Stimulated activated CD4-positive, alpha-beta T cell treated with anti-CD3 and anti-CD28 coated beads, Interleukin-2, amount 100 ng/mL, for 48 hours (primary cell): ENCODE data around the gene MINPP1.

Experiments
- DNase-seq, 2 donors: peaks; one replicate each; pipeline ENCODE4 v3.0.0-alpha.2; 2020

The MINPP1 gene

GRCh38 chr10:87523731-87524130 is 19.0 kb downstream of the MINPP1 start:
- DNase-seq, result no peak

GRCh38 chr10:87524296-87524695 is 19.6 kb downstream of the MINPP1 start:
- DNase-seq, result no peak

DNA sequence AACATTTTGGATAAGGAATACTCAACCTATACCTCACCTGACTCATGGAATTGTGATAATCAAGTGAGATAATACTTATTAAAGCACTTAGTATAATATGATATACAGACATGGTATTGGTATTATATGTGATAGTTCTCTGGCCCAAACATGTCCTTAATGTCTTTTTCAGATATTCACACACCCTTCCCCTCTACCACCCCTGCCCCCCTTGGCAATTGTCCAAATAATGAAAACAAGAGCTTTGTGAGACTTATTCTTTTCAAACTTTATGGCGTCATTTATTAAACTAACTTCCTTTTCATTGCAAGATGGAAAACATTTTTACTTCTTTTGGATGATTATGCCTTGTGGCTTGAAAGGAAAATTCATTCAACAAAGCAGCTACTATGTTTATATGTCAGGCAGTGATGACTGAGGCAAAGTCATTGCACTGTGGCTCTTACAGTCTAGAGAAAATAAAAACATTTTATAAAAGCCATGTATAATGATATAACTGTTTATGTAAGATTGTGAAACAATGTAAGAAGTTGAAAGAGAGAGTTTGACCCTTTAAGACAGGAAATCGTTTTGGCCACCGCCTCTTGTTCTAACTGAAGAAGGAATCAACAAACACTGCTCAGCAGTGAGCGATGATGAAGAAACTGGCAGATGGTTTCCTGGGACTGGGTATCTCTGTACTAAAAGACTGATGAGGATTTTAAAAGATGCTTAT is 27.4 kb downstream of the MINPP1 start:
- DNase-seq, result no peak

DNA sequence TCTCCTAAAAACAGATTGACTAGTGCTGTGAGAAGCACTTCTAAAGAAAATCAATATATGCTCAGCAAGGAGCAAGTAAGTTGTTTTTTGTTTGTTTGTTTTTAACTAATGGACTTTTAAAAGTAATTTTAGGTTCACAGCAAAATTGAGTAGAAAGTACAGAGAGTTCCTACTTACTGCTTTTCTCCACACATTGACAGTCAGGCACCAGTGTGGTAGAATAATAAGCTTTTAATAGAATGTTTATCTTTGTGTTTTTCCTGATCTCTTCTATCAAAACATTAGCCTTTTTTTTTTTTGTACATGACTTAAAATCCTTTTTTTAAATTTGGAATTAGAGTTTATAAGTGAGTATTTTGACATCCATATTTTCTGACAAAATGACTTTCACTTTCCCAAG is 28.0 kb downstream of the MINPP1 start:
- no peak for DNase-seq

DNA sequence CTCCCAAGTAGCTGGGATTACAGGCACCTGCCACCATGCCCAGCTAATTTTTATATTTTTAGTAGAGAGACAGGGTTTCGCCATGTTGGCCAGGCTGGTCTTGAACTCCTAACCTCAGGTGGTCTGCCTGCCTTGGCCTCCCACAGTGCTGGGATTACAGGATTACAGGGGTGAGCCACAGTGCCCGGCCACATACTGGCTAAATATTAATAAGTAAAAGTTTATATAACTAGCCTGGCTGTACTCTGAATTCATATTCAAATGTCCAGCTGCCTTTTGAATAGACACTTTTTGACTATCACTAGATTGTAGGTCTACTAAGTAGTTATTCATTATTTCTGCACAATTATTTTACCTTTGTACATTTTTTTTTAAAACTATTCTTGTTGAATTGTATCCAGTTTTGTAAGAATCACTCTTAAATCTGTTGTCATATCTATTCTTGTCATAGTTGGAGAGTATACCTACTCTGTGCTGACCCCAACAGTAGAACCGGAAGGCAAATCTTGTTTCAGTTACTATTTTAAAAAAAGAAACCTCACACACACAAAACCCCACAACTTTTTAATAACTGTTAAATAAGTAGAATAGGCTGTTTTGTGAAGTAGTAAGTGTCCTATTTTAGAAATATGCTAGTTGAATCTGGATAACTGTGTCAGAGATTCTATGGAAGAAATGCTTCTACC is 29.6 kb downstream of the MINPP1 start:
- DNase-seq, result no peak

DNA sequence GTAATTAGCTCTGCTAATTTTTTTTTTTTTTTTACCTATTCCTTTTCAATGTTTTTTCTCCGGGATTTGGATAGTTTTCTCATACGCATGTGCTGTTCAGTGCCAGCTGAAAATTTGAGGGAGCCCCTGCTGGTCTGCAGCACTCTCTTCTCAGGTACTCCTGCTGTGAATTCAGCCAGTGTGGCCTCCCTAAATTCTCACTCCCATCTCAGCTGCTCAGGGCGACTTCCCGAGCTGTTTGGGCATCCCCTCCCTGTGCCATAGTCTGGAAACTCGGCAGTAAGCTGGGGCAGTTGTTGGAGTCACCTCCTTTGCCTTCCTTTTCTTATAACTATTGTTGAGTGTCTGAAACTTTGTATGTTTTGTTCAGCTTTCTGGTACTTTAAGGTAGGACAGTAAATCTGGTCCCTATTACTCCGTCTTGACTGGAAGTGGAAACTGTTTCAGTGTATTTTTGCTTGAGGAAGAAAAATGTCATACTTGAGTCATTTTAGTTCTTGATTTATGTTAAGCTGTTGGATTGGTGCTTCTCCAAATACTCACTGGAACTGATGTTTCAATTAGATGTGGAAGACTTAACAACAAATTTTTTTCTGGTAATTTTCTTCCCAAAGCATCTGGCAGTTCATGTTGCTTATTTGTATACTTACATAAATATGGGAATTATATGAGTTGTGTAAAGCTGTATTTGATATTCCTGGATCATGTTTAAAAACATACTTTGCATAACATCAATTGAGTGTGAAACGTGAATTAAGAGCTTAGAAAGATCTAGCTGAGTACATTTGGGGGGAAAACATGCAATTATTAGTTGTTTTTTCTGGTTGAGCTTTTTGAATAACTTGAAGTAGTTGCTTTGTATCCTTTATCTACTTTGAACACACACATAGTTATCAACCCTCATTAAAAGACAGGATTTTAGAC is 33.7 kb downstream of the MINPP1 start:
- no peak for DNase-seq

DNA sequence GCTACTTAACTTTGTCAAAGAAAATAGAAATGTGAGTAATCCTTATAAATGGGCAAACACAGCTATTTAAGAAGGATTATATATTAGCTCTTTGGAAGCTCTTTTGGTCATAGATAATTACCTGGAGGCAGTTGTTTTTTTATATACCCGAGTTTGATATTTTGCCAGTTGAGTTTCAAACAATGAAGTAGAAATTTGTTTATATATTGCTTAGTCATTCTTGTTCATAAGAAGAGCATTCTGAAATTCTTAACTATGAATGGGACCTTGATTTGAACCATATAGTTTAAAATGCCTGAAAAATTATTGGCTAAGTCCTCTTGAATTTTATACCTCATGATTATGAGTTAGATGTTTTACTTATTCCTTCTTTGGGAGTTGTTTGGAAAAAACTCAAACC is 36.4 kb downstream of the MINPP1 start:
- DNase-seq, result no peak

- no peak for DNase-seq
Observed at GRCh38 chr10:87544721-87545120, 40.0 kb downstream of the MINPP1 start.

- DNase-seq, result no peak
Observed at GRCh38 chr10:87545783-87546182, 41.1 kb downstream of the MINPP1 start.

DNA sequence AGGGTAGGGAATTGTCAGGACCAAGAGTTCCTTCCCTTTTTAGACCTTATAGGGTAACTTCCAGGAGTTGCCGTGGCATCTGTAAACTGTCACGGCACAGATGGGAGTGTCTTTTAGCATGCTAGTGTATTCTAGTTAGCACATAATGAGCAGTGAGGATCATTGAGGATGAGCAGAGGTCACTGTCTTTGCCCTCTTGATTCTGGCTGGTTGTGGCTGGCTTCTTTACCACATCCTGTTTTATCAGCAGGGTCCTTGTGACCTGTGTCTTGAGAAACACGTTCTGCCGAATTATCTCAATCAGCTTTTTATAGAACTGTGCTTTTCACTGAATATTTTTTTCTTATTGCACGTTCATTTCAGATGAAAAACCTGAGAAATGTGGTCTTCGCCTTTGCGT is 41.5 kb downstream of the MINPP1 start:
- DNase-seq, result no peak

DNA sequence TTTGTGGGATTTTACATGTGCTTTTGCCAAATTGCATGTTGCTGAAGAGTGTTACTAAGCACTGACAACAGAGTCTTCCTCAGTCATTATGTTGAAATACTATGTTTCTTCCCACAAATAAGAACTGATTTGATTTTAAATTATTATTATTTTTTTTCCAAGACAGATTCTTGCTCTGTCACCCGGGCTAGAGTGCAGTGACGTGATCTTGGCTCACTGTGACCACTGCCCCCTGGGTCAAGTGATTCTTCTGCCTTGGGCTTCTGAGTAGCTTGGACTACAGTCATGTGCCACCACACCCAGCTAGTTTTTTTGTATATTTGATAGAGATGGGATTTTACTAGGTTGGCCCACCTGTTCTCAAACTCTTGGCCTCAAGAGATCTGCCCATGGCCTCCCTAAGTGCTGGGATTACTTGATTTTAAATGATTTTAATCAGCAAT is 42.3 kb downstream of the MINPP1 start:
- DNase-seq, result no peak

- DNase-seq, result no peak
Observed at GRCh38 chr10:87547734-87548311, 43.1 kb downstream of the MINPP1 start.

GRCh38 chr10:87550741-87551140 is 46.0 kb downstream of the MINPP1 start:
- no peak for DNase-seq

DNA sequence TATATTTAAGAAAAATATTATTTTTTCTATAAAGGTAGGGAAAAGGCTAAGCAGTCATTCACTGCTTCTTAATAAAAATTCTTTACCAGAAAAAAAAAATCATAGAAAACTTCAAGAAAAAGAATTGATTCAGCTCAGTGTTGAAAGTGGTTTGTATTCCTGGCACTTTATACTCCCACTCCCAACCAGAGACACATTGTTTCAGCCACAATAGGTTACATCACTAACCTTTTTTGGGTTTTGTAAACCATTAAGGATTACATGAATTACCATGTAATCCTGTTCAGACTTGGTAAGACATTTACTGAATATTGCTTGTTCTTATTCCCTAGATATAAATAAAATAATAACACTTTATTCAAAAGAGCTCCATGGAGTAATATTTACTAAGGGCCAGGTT is 46.6 kb downstream of the MINPP1 start:
- DNase-seq, result no peak

DNA sequence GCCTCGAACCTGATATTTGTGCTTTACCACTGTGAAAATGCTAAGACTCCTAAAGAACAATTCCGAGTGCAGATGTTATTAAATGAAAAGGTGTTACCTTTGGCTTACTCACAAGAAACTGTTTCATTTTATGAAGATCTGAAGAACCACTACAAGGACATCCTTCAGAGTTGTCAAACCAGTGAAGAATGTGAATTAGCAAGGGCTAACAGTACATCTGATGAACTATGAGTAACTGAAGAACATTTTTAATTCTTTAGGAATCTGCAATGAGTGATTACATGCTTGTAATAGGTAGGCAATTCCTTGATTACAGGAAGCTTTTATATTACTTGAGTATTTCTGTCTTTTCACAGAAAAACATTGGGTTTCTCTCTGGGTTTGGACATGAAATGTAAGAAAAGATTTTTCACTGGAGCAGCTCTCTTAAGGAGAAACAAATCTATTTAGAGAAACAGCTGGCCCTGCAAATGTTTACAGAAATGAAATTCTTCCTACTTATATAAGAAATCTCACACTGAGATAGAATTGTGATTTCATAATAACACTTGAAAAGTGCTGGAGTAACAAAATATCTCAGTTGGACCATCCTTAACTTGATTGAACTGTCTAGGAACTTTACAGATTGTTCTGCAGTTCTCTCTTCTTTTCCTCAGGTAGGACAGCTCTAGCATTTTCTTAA is 47.7 kb downstream of the MINPP1 start:
- no peak for DNase-seq

DNA sequence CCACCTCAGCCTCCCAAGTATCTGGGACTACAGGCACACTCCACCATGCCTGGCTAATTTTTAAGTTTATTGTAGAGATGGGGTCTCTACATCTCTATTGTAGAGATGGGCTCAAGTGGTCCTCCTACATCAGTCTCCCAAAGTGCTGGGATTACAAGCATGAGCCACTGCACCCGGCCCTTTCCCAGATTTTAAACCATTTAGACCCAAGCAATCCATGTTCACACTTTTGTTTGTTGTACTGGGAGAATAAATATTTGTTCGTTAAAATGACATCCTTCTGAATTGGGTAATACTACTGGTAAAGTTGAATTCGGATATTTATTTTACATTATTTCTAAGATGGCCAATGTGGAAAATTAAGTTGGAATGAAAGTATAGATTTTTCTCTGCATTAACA is 52.7 kb downstream of the MINPP1 start:
- DNase-seq, result no peak

- no peak for DNase-seq
Observed at GRCh38 chr10:87558333-87558732, 53.6 kb downstream of the MINPP1 start.

- no peak for DNase-seq
Observed at GRCh38 chr10:87559392-87559791, 54.7 kb downstream of the MINPP1 start.

- DNase-seq, result no peak
Observed at GRCh38 chr10:87560495-87561129, 55.9 kb downstream of the MINPP1 start.

- DNase-seq, result no peak
Observed at GRCh38 chr10:87562750-87563149, 58.1 kb downstream of the MINPP1 start.

- DNase-seq, result no peak
Observed at GRCh38 chr10:87565010-87565409, 60.3 kb downstream of the MINPP1 start.

- DNase-seq, result no peak
Observed at GRCh38 chr10:87575851-87576250, 71.2 kb downstream of the MINPP1 start.
